K562 (cell line): ENCODE data around the gene MTHFS. TPM values are rescaled to one million over a fixed set of nuclear protein-coding genes. Genes with fewer than 3 reads are reported as not detected.

Experiments used
- ATAC-seq: fragments of 200-7000 bp; cut with Tn5 transposase; 3 replicates; pipeline ENCODE4 v1.9.1; 2020; ENCODE audit warnings: moderate library complexity
- BruUV-seq: library from RNA; stranded (reverse); fragments of 400-500 nt; replicated peaks from 2 replicates; lab custom pipeline; 2021; lab: Mats Ljungman, UMichigan
- CTCF ChIA-PET: fragments of 300-600 bp; formaldehyde crosslinking; extraction: SDS; loops from one replicate; lab custom pipeline; 2021; ENCODE audit warnings: low intra/inter-chr PET ratio; lab: Yijun Ruan, JAX
- POLR2A ChIA-PET: fragments of 300-600, 350-650 bp; sonication (Branson Sonifier 250); formaldehyde crosslinking; extraction: SDS; loops from one replicate; lab custom pipeline; 2021; ENCODE audit warnings: antibody characterized with exemption, inconsistent platforms; lab: Yijun Ruan, JAX
- DNase-seq, 4 experiments: peaks; one replicate each; pipeline versions ENCODE4 v3.0.0 to v3.0.0-alpha.2; 2011 to 2018; ENCODE audit warnings: low spot score in 3 of 4, mixed read lengths in 3 of 4; ENCODE audit errors: extremely low read depth in 1 of 4
- FAIRE-seq: peaks from 2 replicates; lab custom pipeline; 2011; peaks lifted over from hg19 to GRCh38; lab: Jason Lieb, UNC
- H2AFZ ChIP-seq: 2 replicates; pipeline ENCODE4 v1.6.0; 2011; ENCODE audit warnings: low read depth, low read length, control low read depth, inconsistent platforms
- H3K27ac ChIP-seq: fragments of 200-600 bp; 3 replicates; pipeline ENCODE4 v1.8.0; 2011; ENCODE audit warnings: low read depth, mild to moderate bottlenecking, control low read depth, inconsistent platforms, low read length, moderate library complexity, mixed read lengths; ENCODE audit errors: extremely low read depth
- H3K27me3 ChIP-seq, 2 experiments: fragments of 300-600 bp in 1 of 2; 2 replicates in 1 of 2; 3 replicates in 1 of 2; pipeline versions ENCODE4 v1.6.0 to v1.8.0; 2011; ENCODE audit warnings: inconsistent platforms in 2 of 2, low read length in 2 of 2, mild to moderate bottlenecking in 1 of 2, mixed read lengths in 1 of 2, moderate library complexity in 1 of 2; ENCODE audit not compliant: control insufficient read depth in 2 of 2, insufficient read depth in 2 of 2
- H3K36me3 ChIP-seq: fragments of 300-600 bp; 3 replicates; pipeline ENCODE4 v1.8.0; 2011; ENCODE audit warnings: mild to moderate bottlenecking, low read length, inconsistent platforms; ENCODE audit not compliant: control insufficient read depth, insufficient read depth
- H3K4me1 ChIP-seq, 2 experiments: fragments of 200-600 bp in 1 of 2; replicated peaks in 1 of 2; 2 replicates in 1 of 2; 3 replicates in 1 of 2; pipeline versions ENCODE4 v1.5.1 to v1.8.0; 2011; ENCODE audit warnings: inconsistent platforms in 2 of 2, low read length in 2 of 2, mild to moderate bottlenecking in 1 of 2, mixed read lengths in 1 of 2, moderate library complexity in 1 of 2; ENCODE audit not compliant: control insufficient read depth in 2 of 2, insufficient read depth in 2 of 2
- H3K4me2 ChIP-seq: 2 replicates; pipeline ENCODE4 v1.6.1; 2011; ENCODE audit warnings: low read length, control low read depth, inconsistent platforms, mixed read lengths; ENCODE audit not compliant: insufficient read depth
- H3K4me3 ChIP-seq: fragments of 200-600 bp; sonication (generic), shearing (Covaris generic); 2 replicates; pipeline ENCODE4 v1.5.1; 2016; ENCODE audit warnings: control low read depth, inconsistent platforms
- H3K79me2 ChIP-seq: fragments of 200-600 bp; 3 replicates; pipeline ENCODE4 v1.8.0; 2011; ENCODE audit warnings: low read length, inconsistent platforms; ENCODE audit not compliant: control insufficient read depth, insufficient read depth
- H3K9ac ChIP-seq, 2 experiments: 2 replicates each; pipeline versions ENCODE4 v1.6.0 to v1.6.1; 2011; ENCODE audit warnings: low read depth in 2 of 2, low read length in 2 of 2, control low read depth in 1 of 2, inconsistent platforms in 1 of 2, mild to moderate bottlenecking in 1 of 2, mixed read lengths in 1 of 2; ENCODE audit not compliant: insufficient read depth in 1 of 2
- H3K9me1 ChIP-seq: one replicate; pipeline ENCODE4 v1.6.0; 2011; ENCODE audit warnings: inconsistent platforms, mild to moderate bottlenecking, low read length, moderate library complexity; ENCODE audit not compliant: control insufficient read depth, insufficient read depth
- H3K9me3 ChIP-seq: replicated peaks from 2 replicates; pipeline ENCODE4 v1.5.1; 2011; ENCODE audit warnings: low read depth, low read length, inconsistent platforms; ENCODE audit not compliant: control insufficient read depth, insufficient read depth
- H4K20me1 ChIP-seq: replicated peaks from 2 replicates; pipeline ENCODE4 v1.6.1; 2011; ENCODE audit warnings: low read length, inconsistent platforms, mixed read lengths; ENCODE audit not compliant: control insufficient read depth, insufficient read depth
- CREM ChIP-seq: IDR thresholded peaks from 2 replicates; pipeline ENCODE4 v1.6.1; 2014; ENCODE audit warnings: antibody characterized with exemption, low read depth
- E2F1 ChIP-seq: sonication (generic); formaldehyde crosslinking; IDR thresholded peaks from 2 replicates; pipeline ENCODE4 v1.8.1; 2023; ENCODE audit warnings: mild to moderate bottlenecking, missing genetic modification reagents, moderate library complexity
- HDAC2 ChIP-seq: fragments of 450-650 bp; IDR thresholded peaks from 2 replicates; pipeline ENCODE4 v1.6.1; 2016; ENCODE audit warnings: mild to moderate bottlenecking
- KLF13 ChIP-seq: fragments of 450-650 bp; IDR thresholded peaks from 2 replicates; pipeline ENCODE4 v1.6.1; 2016; ENCODE audit warnings: missing genetic modification characterization, low read depth, mild to moderate bottlenecking, missing compliant biosample characterization, moderate library complexity, borderline replicate concordance
- MBD2 ChIP-seq: sonication (generic); IDR thresholded peaks from 2 replicates; pipeline ENCODE4 v1.6.1; 2016; ENCODE audit warnings: low read depth, borderline replicate concordance
- MCM3 ChIP-seq: fragments of 450-650 bp; IDR thresholded peaks from 2 replicates; pipeline ENCODE4 v1.6.1; 2016
- MTF1 ChIP-seq: fragments of 250-450 bp; sonication (Bioruptor Pico); IDR thresholded peaks from 2 replicates; pipeline ENCODE4 v1.9.0; 2021; ENCODE audit warnings: moderate library complexity, mild to moderate bottlenecking, inconsistent platforms, borderline replicate concordance
- NR2C2 ChIP-seq, 2 experiments: fragments of 200-800 bp in 1 of 2; sonication (Bioruptor generic) in 1 of 2; sonication (generic) in 1 of 2; formaldehyde crosslinking in 1 of 2; IDR thresholded peaks; 2 replicates each; pipeline versions ENCODE4 v1.6.1 to v1.8.0; 2016 to 2022; ENCODE audit warnings: mild to moderate bottlenecking in 1 of 2, missing compliant biosample characterization in 1 of 2, missing genetic modification characterization in 1 of 2, missing genetic modification reagents in 1 of 2
- NR2F6 ChIP-seq: fragments of 450-650 bp; formaldehyde crosslinking; IDR thresholded peaks from 2 replicates; pipeline ENCODE4 v1.4.0; 2020; ENCODE audit warnings: mild to moderate bottlenecking
- RAD51 ChIP-seq: fragments of 450-650 bp; IDR thresholded peaks from 2 replicates; pipeline ENCODE4 v1.7.1; 2016; ENCODE audit warnings: low read depth, mild to moderate bottlenecking, borderline replicate concordance
- RBBP5 ChIP-seq: fragments of 200-600 bp; sonication (generic); IDR thresholded peaks from 2 replicates; pipeline ENCODE4 v1.6.1; 2012; ENCODE audit warnings: borderline replicate concordance, mild to moderate bottlenecking, low read length, control low read depth, inconsistent platforms; ENCODE audit not compliant: insufficient read depth, poor library complexity, severe bottlenecking
- TSC22D4 ChIP-seq: fragments of 450-650 bp; IDR thresholded peaks from 2 replicates; pipeline ENCODE4 v1.6.1; 2016; ENCODE audit warnings: missing genetic modification characterization, missing biosample characterization, control low read depth
- ZEB2 ChIP-seq: fragments of 450-650 bp; IDR thresholded peaks from 2 replicates; pipeline ENCODE4 v1.6.1; 2016
- ZNF280B ChIP-seq: fragments of 250-450 bp; sonication (Bioruptor Pico); IDR thresholded peaks from 2 replicates; pipeline ENCODE4 v1.5.1; 2021; ENCODE audit warnings: mild to moderate bottlenecking
- ZNF3 ChIP-seq: fragments of 250-450 bp; sonication (Bioruptor Pico); IDR thresholded peaks from 2 replicates; pipeline ENCODE4 v1.5.0; 2021; ENCODE audit warnings: mild to moderate bottlenecking, moderate library complexity
- ZNF551 ChIP-seq: fragments of 250-450 bp; sonication (Bioruptor Pico); IDR thresholded peaks from 2 replicates; pipeline ENCODE4 v1.5.0; 2021; ENCODE audit warnings: mild to moderate bottlenecking, moderate library complexity
- WGBS: fragments of 100-300 bp; shearing (Covaris generic); methylation state at CpG from one replicate; pipeline ENCODE4 v1.1.6; 2016; ENCODE audit warnings: low coverage, mixed read lengths; ENCODE audit not compliant: insufficient coverage; ENCODE audit errors: missing lambda C conversion rate; 5-methylcytosine and 5-hydroxymethylcytosine counted together
- in situ Hi-C: fragments of 300-500 bp; cut with MboI; formaldehyde crosslinking; loops from 4 replicates; pipeline ENCODE4 v1.15.0; 2018; ENCODE audit warnings: inconsistent platforms, mixed read lengths
- intact Hi-C: fragments of 100-400 bp; cut with micrococcal nuclease; formaldehyde crosslinking; loops from 2 replicates; pipeline ENCODE4 v1.14.2; 2022
- polyA plus RNA-seq, 8 experiments: library from polyadenylated mRNA; depleted of rRNA in 4 of 8; stranded (reverse) in 5 of 8; unstranded in 3 of 8; fragments of >200 nt; fragmentation: Nextera tagmentation in 2 of 8; fragmentation: Illumina TruSeq in 1 of 8; extraction: Ambion mirVana in 2 of 8; extraction: Trizol in 1 of 8; gene quantifications; 2 replicates each; pipeline versions ENCODE4 v1.2.1 to v1.2.3, GENCODE V29; 2011 to 2014; ENCODE audit warnings: inconsistent platforms in 1 of 8, missing spikeins in 1 of 8
- total RNA-seq, 7 experiments: library from RNA; depleted of rRNA in 6 of 7; stranded (reverse); fragments of >200 nt in 6 of 7; fragmentation: Illumina TruSeq in 2 of 7; extraction: Trizol in 2 of 7; gene quantifications; 2 replicates each; pipeline versions ENCODE4 v1.2.1 to v1.2.3, GENCODE V29; 2011 to 2021; ENCODE audit warnings: low replicate concordance in 1 of 7

MTHFS gene
- total and polyA plus RNA-seq, 9 of the 15 experiments (the other 6 are each of a cell fraction or from before 2014, with no cell fraction given) = 17.8 to 79.3 (median 41.7) TPM

GRCh38 chr15:79872358-79873017 lies 24.3 kb downstream of the MTHFS start:
- no peak for ATAC-seq
- in situ Hi-C loops (no loop called here), intact Hi-C loops (no loop called here)
- TF ChIP-seq ZNF3 (CRISPR knock-in tag) (no peak), MBD2 (no peak), NR2F6 (CRISPR knock-in tag) (no peak), MTF1 (CRISPR knock-in tag) (no peak), ZEB2 (no peak), MCM3 (no peak), TSC22D4 (no peak), RBBP5 (no peak), HDAC2 (no peak), CREM (no peak), KLF13 (tag) (no peak), NR2C2 (CRISPR knock-in tag; IDR thresholded peaks at IDR 0.05) (no peak), NR2C2 (tag; IDR thresholded peaks at IDR 0.05) (no peak), ZNF551 (CRISPR knock-in tag) (no peak), E2F1 (no peak), RAD51 (no peak), ZNF280B (CRISPR knock-in tag) (no peak)
- Histone ChIP-seq H4K20me1 (no peaks in the 10 kb centered on the region; the same call in 1 of the 2 replicates), H3K9ac (no peak overlapping the region), H3K4me3 (no peak overlapping the region), H3K27me3 (no peaks in the 10 kb centered on the region), H3K4me2 (no peak overlapping the region), H3K9me3 (no peaks in the 10 kb centered on the region), H3K27ac (no peak overlapping the region), H3K4me1 (no peaks in the 10 kb centered on the region), H3K36me3 (peaks cover 41% of the 10 kb centered on the region; the same call in 2 of the 3 replicates), H2AFZ (no peak overlapping the region), H3K9me1 (no peaks in the 10 kb centered on the region), H3K79me2 (peaks cover 19% of the 10 kb centered on the region; the same call in 1 of the 3 replicates)
- 89% methylated on average over 8 of the region's 8 CpGs for WGBS
- no peak for DNase-seq
- no peak for FAIRE-seq
- ChIA-PET CTCF (no interaction called here), POLR2A (interaction anchor here (0.6 to 2.3 kb wide), 3 partner anchors 19 to 982 kb away, joined by 3 to 6 read pairs (median 3); no protein-coding TSS in a partner anchor)
- no TSS peak for BruUV-seq
